H9 (cell line): ENCODE measurements around the gene SEC11A. TPM values are rescaled to one million over a fixed set of nuclear protein-coding genes. Genes with fewer than 3 reads are reported as not detected.

Experiments
- DNase-seq: peaks from one replicate; pipeline ENCODE4 v3.0.0-alpha.2; 2017
- H2AFZ ChIP-seq: one replicate; pipeline ENCODE4 v1.6.1; 2013; ENCODE audit warnings: mild to moderate bottlenecking, low read length, control low read depth, moderate library complexity
- H2AK5ac ChIP-seq: 2 replicates; pipeline ENCODE4 v1.6.1; 2013; ENCODE audit warnings: low read length, control low read depth, mixed read lengths; ENCODE audit not compliant: insufficient read length
- H2BK120ac ChIP-seq: one replicate; pipeline ENCODE4 v1.6.1; 2013; ENCODE audit warnings: low read depth, mild to moderate bottlenecking, low read length, control low read depth, inconsistent platforms; ENCODE audit not compliant: poor library complexity, severe bottlenecking
- H2BK12ac ChIP-seq: 2 replicates; pipeline ENCODE4 v1.6.1; 2013; ENCODE audit warnings: low read length, control low read depth, mixed read lengths, low read depth; ENCODE audit not compliant: insufficient read length
- H2BK15ac ChIP-seq: 2 replicates; pipeline ENCODE4 v1.6.1; 2013; ENCODE audit warnings: low read depth, low read length, control low read depth
- H2BK20ac ChIP-seq: one replicate; pipeline ENCODE4 v1.6.1; 2013; ENCODE audit warnings: low read depth, mild to moderate bottlenecking, low read length, control low read depth, inconsistent platforms; ENCODE audit not compliant: poor library complexity, severe bottlenecking
- H2BK5ac ChIP-seq: 2 replicates; pipeline ENCODE4 v1.6.1; 2013; ENCODE audit warnings: low read length, control low read depth, mixed read lengths; ENCODE audit not compliant: insufficient read length
- H3K14ac ChIP-seq: 2 replicates; pipeline ENCODE4 v1.6.1; 2013; ENCODE audit warnings: low read length, control low read depth; ENCODE audit not compliant: insufficient read depth
- H3K18ac ChIP-seq: 2 replicates; pipeline ENCODE4 v1.6.1; 2013; ENCODE audit warnings: low read depth, mild to moderate bottlenecking, mixed read lengths, low read length, control low read depth; ENCODE audit not compliant: insufficient read length
- H3K23ac ChIP-seq: 2 replicates; pipeline ENCODE4 v1.6.1; 2013; ENCODE audit warnings: low read length, control low read depth, mixed read lengths, low read depth; ENCODE audit not compliant: insufficient read length
- H3K23me2 ChIP-seq: 2 replicates; pipeline ENCODE4 v1.6.1; 2013; ENCODE audit warnings: low read depth, mild to moderate bottlenecking, mixed read lengths, low read length, control low read depth; ENCODE audit not compliant: insufficient read length, poor library complexity, severe bottlenecking
- H3K27ac ChIP-seq: 2 replicates; pipeline ENCODE4 v1.5.1; 2013; ENCODE audit warnings: low read length, control low read depth, mixed read lengths, low read depth; ENCODE audit not compliant: insufficient read length
- H3K27me3 ChIP-seq: 2 replicates; pipeline ENCODE4 v1.6.1; 2013; ENCODE audit warnings: low read length, control low read depth, inconsistent platforms; ENCODE audit not compliant: insufficient read depth
- H3K4ac ChIP-seq: 2 replicates; pipeline ENCODE4 v1.6.1; 2013; ENCODE audit warnings: low read depth, mild to moderate bottlenecking, control low read depth, inconsistent platforms, low read length, moderate library complexity
- H3K4me1 ChIP-seq: 2 replicates; pipeline ENCODE4 v1.6.1; 2013; ENCODE audit warnings: low read length, control low read depth, inconsistent platforms; ENCODE audit not compliant: insufficient read depth
- H3K4me2 ChIP-seq: 2 replicates; pipeline ENCODE4 v1.6.1; 2013; ENCODE audit warnings: low read length, control low read depth, mixed read lengths; ENCODE audit not compliant: insufficient read length, insufficient read depth
- H3K56ac ChIP-seq: 2 replicates; pipeline ENCODE4 v1.6.1; 2013; ENCODE audit warnings: low read depth, mild to moderate bottlenecking, mixed read lengths, low read length, control low read depth; ENCODE audit not compliant: insufficient read length
- H3K79me1 ChIP-seq: 2 replicates; pipeline ENCODE4 v1.6.1; 2013; ENCODE audit warnings: low read depth, mild to moderate bottlenecking, moderate library complexity, low read length, control low read depth, inconsistent platforms; ENCODE audit not compliant: insufficient read depth, poor library complexity, severe bottlenecking
- H3K79me2 ChIP-seq: 2 replicates; pipeline ENCODE4 v1.6.1; 2013; ENCODE audit warnings: low read length, control low read depth, inconsistent platforms; ENCODE audit not compliant: insufficient read depth
- H3K9ac ChIP-seq: 2 replicates; pipeline ENCODE4 v1.6.1; 2013; ENCODE audit warnings: low read length, control low read depth, mixed read lengths; ENCODE audit not compliant: insufficient read length; ENCODE audit errors: extremely low read depth
- H3K9me3 ChIP-seq: one replicate; pipeline ENCODE4 v1.6.1; 2013; ENCODE audit warnings: low read depth, low read length, inconsistent platforms; ENCODE audit not compliant: control insufficient read depth
- H3T11ph ChIP-seq: one replicate; pipeline ENCODE4 v1.6.1; 2013; ENCODE audit warnings: mild to moderate bottlenecking, low read length, control low read depth, inconsistent platforms
- H4K20me1 ChIP-seq: one replicate; pipeline ENCODE4 v1.6.1; 2013; ENCODE audit not compliant: control insufficient read depth, insufficient read length, insufficient read depth
- H4K5ac ChIP-seq: 2 replicates; pipeline ENCODE4 v1.6.1; 2013; ENCODE audit warnings: low read depth, mild to moderate bottlenecking, mixed read lengths, low read length, control low read depth; ENCODE audit not compliant: insufficient read length
- H4K8ac ChIP-seq: replicated peaks from 2 replicates; pipeline ENCODE4 v1.6.1; 2013; ENCODE audit warnings: low read length, control low read depth, mixed read lengths, low read depth; ENCODE audit not compliant: insufficient read length
- H4K91ac ChIP-seq: 2 replicates; pipeline ENCODE4 v1.6.1; 2013; ENCODE audit warnings: low read depth, mild to moderate bottlenecking, moderate library complexity, mixed read lengths, low read length, control low read depth; ENCODE audit not compliant: insufficient read length
- H3K27ac Mint-ChIP-seq, 3 experiments: 2 replicates in 2 of 3; 3 replicates in 1 of 3; pipeline ENCODE4 v1.8.0; 2020 to 2021; ENCODE audit warnings: mixed read lengths in 3 of 3, mild to moderate bottlenecking in 1 of 3, moderate library complexity in 1 of 3
- H3K27me3 Mint-ChIP-seq: 2 replicates; pipeline ENCODE4 v1.8.0; 2021; ENCODE audit warnings: low read depth, mild to moderate bottlenecking, moderate library complexity, mixed read lengths
- H3K36me3 Mint-ChIP-seq, 3 experiments: 2 replicates in 2 of 3; 3 replicates in 1 of 3; pipeline ENCODE4 v1.8.0; 2020 to 2021; ENCODE audit warnings: low read depth in 3 of 3, mixed read lengths in 3 of 3; ENCODE audit not compliant: insufficient read depth in 1 of 3
- H3K4me1 Mint-ChIP-seq, 2 experiments: 2 replicates each; pipeline ENCODE4 v1.8.0; 2020; ENCODE audit warnings: mixed read lengths in 2 of 2
- H3K4me3 Mint-ChIP-seq, 2 experiments: 2 replicates in 1 of 2; 3 replicates in 1 of 2; pipeline ENCODE4 v1.8.0; 2020 to 2021; ENCODE audit warnings: mild to moderate bottlenecking in 2 of 2, mixed read lengths in 2 of 2, moderate library complexity in 1 of 2
- H3K9me3 Mint-ChIP-seq, 2 experiments: 2 replicates in 1 of 2; 3 replicates in 1 of 2; pipeline ENCODE4 v1.8.0; 2020; ENCODE audit warnings: mild to moderate bottlenecking in 2 of 2, mixed read lengths in 2 of 2, moderate library complexity in 1 of 2
- WGBS: extraction: QIAGEN DNeasy Blood & Tissue Kit; methylation state at CpG from one replicate; pipeline ENCODE4 v1.1.7; 2013; ENCODE audit warnings: missing lambda C conversion rate, low lambda C conversion rate, mixed read lengths; ENCODE audit not compliant: insufficient read length; ENCODE audit errors: extremely low coverage; 5-methylcytosine and 5-hydroxymethylcytosine counted together
- total RNA-seq: library from RNA; stranded (reverse); gene quantifications from 2 replicates; pipeline ENCODE4 v1.2.1, GENCODE V29; 2021
- TF ChIP-seq, protein P1 (sequence below): fragments of 200-600 bp; sonication (generic); conservative IDR thresholded peaks from 3 replicates; pipeline ENCODE4 v1.8.0; 2021; ENCODE audit warnings: antibody characterized with exemption, mild to moderate bottlenecking

SEC11A gene
- total RNA-seq, 1 experiment from 2014 or later, result 250 TPM

DNA sequence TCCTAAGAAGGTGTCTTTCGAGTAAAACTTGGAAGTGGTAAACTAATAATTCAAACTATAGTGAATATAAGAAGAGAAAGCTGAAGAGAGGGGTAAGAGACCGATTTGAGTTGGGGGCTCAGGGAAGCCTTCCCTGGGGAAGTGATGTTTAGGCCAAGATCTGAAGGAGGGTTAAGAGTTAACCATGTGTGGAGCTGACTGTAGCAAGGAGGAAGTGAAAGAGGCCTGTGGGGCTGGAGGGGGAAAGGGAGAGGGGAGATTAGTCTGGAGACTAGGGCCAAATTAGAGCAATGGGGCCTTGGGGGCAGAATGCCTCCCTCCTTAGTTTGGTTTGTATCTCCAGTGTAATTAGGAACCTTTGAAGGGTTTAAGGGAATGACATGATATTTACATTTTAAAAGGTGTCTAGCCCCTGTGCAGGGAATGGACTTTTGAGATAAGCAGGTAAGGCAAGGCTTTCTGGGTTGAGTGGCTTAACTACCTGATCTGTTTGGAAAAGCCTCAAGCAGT lies 34.7 kb upstream of the SEC11A start:
- Histone ChIP-seq H4K91ac (no peak overlapping the region), H3K23me2 (peaks cover 15% of the 10 kb centered on the region), H3K9ac (no peak overlapping the region), H2BK15ac (no peak overlapping the region), H2BK120ac (no peak overlapping the region), H4K20me1 (no peaks in the 10 kb centered on the region), H3K27ac (no peak overlapping the region), H3T11ph (no peak overlapping the region), H3K14ac (no peak overlapping the region), H3K27me3 (no peaks in the 10 kb centered on the region), H3K56ac (no peak overlapping the region), H3K4me1 (peaks cover 5% of the 10 kb centered on the region; the same call in 1 of the 2 replicates), H3K4ac (no peak overlapping the region), H3K23ac (no peak overlapping the region), H2AFZ (no peak overlapping the region), H3K4me2 (no peak overlapping the region), H3K9me3 (no peaks in the 10 kb centered on the region), H3K79me1 (peaks cover 1% of the 10 kb centered on the region), H4K8ac (no peak overlapping the region), H2AK5ac (no peak overlapping the region), H2BK20ac (no peak overlapping the region), H2BK12ac (no peak overlapping the region), H3K18ac (no peak overlapping the region), H3K79me2 (peaks cover 36% of the 10 kb centered on the region; the same call in 1 of the 2 replicates), H4K5ac (no peak overlapping the region), H2BK5ac (no peak overlapping the region)
- Mint-ChIP-seq H3K4me3 (peak overlapping the region in 1 of 2 experiments; percentile 60; a peak in 4 of 5 replicates), H3K4me1 (peaks cover 39 to 45% of the 10 kb centered on the region in 2 experiments), H3K36me3 (peaks cover 1 to 6% (median 4%) of the 10 kb centered on the region in 3 experiments; a peak in 3 of 7 replicates), H3K9me3 (no peaks in the 10 kb centered on the region; a peak in 3 of 5 replicates), H3K27me3 (no peaks in the 10 kb centered on the region), H3K27ac (peak overlapping the region in 2 of 3 experiments; percentile 57 to 70; a peak in 4 of 7 replicates)
- no peak for DNase-seq
- WGBS, result no CpG with 5 or more reads among the region's 2 CpGs
- TF ChIP-seq, protein P1, sequence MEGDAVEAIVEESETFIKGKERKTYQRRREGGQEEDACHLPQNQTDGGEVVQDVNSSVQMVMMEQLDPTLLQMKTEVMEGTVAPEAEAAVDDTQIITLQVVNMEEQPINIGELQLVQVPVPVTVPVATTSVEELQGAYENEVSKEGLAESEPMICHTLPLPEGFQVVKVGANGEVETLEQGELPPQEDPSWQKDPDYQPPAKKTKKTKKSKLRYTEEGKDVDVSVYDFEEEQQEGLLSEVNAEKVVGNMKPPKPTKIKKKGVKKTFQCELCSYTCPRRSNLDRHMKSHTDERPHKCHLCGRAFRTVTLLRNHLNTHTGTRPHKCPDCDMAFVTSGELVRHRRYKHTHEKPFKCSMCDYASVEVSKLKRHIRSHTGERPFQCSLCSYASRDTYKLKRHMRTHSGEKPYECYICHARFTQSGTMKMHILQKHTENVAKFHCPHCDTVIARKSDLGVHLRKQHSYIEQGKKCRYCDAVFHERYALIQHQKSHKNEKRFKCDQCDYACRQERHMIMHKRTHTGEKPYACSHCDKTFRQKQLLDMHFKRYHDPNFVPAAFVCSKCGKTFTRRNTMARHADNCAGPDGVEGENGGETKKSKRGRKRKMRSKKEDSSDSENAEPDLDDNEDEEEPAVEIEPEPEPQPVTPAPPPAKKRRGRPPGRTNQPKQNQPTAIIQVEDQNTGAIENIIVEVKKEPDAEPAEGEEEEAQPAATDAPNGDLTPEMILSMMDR, result no peak
